Activated CD8-positive, alpha-beta memory T cell treated with anti-CD3 and anti-CD28 coated beads for 1 hour (primary cell): ENCODE measurements around the gene PCNX1.
A peak's percentile ranks its signal among the peaks of the same experiment; 100 is the strongest.

Source experiments
- DNase-seq, 2 donors: peaks; one replicate each; pipeline ENCODE4 v3.0.0-alpha.2; 2020; ENCODE audit warnings: low read depth in 1 of 2; ENCODE audit errors: extremely low read depth in 1 of 2

PCNX1 gene

DNA sequence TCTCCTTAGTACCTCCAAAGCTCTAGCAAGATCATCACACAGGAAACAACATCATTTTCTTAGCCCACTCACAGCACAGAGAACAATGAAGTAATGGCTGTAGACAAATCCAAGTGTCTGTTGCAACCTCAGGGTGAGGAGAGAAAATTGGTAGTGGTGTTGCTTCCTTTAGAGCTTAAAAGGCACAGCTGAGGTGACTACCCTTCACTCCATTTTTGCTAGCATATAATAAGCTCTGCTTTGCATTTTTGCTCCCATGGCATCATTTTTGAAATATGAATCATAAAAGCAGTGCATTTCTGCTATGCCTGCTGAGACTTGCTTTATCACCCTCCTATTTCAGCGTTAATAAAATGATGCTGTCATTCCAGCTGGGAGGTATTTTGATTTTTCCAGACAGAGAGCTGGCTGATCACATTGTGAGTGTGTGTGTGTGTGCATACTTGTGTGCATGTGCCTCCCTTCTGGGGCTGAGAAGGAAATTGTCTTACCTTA lies 18.5 kb upstream of the PCNX1 start:
- DNase-seq: no peak

GRCh38 chr14:70889555-70889954 lies 17.7 kb upstream of the PCNX1 start:
- no peak for DNase-seq

GRCh38 chr14:70890826-70891659 lies 16.2 kb upstream of the PCNX1 start:
- DNase-seq: no peak

GRCh38 chr14:70891737-70892136 lies 15.5 kb upstream of the PCNX1 start:
- no peak for DNase-seq

DNA sequence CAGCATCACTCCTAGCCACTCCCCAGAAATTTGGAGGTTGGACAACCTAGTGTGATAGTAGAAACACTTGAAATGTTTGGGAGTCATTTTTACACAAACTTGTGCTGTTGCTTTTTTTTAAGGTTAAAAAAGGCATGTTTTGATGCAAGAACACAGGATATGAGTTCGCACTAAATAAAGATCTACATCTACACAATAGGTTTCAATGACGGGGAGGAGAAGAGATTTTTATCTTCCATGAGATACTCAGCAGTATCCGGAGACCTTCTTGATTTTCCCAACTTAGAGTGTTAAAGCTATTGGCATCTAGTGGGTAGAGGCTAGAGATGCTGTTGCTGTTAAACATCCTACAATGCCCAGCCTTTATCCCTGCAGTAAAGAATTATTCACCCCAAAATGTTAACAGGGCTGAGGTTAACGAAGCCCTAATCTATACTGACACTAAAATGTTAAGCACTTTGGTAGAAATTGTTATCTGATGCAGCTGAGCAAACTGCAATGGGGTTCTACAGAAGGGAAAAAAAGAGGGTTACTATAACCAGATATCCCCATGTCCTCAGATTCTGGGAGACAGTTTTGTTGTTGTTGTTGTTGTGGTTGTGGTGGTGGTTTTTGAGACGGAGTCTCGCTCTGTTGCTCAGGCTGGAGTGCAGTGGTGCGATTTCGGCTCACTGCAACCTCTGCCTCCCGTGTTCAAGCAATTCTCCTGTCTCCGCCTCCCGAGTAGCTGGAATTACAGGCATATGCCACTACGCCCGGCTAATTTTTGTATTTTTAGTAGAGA lies 14.0 kb upstream of the PCNX1 start:
- no peak for DNase-seq

DNA sequence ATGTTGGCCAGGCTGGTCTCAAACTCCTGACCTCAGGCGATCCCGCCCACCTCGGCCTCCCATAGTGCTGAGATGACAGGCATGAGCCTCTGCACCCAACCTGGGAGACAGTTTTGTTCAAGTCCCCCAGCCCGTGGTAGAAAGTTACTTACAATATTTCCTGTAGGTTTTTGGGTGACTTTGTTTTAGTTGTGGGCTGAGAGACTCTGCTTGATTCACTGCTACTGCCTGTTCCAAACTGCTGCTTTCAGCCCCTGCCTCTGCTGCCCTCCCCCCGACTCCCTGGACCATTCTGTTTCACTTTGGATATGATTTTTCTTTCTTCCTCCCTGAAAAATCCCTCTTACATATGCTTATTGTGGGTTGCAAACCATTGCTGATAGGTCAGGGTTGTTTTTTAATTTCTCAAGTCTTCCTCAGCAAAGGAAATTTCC lies 13.4 kb upstream of the PCNX1 start:
- DNase-seq: no peak

DNA sequence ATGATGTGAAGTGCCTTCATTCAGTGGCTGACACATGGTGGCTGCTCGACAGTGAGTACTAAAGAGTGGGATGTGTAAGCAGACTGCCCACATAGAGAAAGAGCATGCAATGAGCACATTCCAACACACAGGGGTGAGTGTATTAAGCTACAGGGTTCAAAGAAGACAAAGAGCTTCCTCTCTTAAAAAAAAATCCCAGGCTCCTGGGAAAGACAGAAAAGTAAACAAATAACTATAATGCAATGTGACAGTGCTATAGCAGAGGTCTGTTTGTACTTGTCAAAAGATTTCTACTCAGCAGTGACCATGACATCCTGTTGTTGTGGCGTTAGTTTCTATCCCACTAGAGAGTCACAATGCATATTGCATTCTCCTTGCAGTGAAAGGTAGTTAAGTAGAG lies 12.4 kb upstream of the PCNX1 start:
- DNase-seq: no peak

GRCh38 chr14:70896317-70896716 lies 10.9 kb upstream of the PCNX1 start:
- DNase-seq: no peak

DNA sequence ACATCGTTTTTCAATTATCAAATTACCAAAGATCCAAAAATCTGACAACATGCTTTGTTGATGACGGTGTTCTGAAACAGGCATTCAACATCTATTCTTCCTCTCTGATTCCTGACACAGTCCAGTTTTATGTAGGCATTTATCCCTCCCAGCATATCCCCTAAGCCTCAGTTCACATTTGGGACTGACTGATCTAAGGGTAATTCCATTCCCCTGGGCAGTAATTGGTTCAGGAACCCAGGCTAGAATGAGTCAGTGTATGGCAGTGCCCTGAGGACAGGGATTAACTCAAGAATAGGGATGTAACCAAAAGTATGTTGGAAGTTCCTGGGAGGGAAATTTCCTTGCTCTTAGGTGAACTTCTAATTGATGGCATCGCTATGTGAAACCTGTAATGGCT lies 10.3 kb upstream of the PCNX1 start:
- no peak for DNase-seq

- no peak for DNase-seq
These were observed 9.8 kb upstream of the PCNX1 start for GRCh38 chr14:70897464-70897863.

DNA sequence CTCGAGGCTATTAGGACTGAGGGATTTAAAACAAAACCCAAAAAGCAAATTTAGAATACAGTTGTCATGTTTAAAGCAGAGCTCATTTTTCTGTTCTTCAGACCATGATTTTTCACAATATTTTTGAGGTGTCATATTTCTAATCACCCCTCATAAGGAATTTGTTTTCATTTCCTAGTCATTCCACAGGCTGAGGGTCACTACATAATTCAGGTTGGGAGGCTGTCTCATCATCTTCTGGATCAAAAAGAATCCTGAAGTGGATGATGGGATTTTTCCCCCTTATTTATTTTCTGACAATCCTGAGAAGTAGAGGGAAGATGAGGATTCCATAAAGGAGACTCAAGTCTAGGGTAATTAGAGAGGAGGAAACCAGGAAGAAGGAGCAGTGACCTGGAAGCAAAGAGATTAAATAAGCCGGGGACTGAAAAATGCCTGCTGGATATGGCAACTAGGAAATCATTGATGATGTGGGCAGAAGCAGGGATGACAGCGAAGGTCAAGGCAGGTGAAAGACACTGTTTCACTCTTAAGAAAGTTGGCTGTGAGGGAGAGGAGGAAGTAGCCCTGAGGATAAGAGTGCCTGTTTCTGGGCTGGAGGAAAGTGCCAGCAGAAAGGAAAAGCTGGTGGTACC lies 9.0 kb upstream of the PCNX1 start:
- DNase-seq: no peak

DNA sequence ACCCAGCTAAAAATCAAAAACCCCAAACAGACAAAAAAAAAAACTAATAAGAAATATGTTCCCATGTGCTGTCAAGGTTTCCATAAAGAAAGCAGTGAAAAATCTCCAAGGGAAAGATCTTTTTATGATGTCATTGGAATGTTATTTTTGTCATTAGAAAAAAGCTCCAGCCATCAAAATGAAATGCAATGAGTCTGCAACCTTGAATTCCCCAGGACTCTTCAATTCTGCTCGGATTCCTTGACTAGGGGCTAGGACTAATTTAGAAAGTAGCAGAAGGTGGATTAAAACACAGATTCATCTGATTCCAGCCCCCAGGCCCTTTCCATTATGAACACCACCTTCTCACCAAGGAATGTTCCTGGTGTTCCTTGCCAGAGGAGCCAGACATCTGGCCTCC lies 6.0 kb upstream of the PCNX1 start:
- DNase-seq: no peak

GRCh38 chr14:70902184-70902583 lies 5.1 kb upstream of the PCNX1 start:
- DNase-seq: no peak

DNA sequence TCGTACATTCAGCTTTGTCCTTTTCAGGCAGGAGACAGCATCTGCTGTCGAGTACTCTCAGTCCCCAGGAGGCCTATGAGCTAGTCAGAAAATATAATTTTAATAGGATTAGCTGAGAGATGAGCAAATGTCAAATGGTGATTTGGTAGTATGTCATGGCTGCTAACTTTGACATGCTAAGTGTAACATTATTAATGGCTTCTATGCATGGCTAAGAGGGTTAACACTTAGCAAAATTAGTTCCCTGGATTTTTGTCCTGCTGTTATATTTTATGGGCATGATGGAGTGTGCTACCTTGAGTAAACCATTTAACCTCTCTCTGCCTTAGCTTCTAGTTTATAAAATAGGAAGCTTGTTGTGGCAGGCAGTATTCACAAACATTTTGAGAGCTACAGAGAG lies 2.9 kb upstream of the PCNX1 start:
- no peak for DNase-seq

DNA sequence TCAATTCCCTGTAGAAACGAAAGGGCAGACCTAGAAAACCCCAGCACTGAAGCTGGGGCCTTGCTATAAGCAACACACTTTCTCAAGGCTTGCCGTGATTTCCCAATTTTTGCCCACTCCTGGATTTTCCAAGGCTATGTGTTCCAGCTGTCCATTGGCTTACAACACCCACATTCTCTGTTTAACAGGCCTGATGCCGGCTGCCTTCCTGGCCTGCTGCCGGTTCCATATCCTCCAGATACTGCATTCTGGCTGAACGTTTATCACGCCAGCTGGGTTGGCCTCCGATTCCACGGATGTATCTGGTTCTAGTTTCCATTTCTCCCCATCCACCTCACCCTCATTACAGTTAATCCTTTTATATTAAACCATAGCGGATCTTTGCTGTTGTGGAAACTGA lies 2.0 kb upstream of the PCNX1 start:
- DNase-seq: no peak

- DNase-seq: no peak
These were observed 475 bp upstream of the PCNX1 start for GRCh38 chr14:70906793-70907175.

GRCh38 chr14:70907996-70908934 lies 1.0 kb downstream of the PCNX1 start:
- DNase-seq: peak in 1 of 2 donors; percentile 47

DNA sequence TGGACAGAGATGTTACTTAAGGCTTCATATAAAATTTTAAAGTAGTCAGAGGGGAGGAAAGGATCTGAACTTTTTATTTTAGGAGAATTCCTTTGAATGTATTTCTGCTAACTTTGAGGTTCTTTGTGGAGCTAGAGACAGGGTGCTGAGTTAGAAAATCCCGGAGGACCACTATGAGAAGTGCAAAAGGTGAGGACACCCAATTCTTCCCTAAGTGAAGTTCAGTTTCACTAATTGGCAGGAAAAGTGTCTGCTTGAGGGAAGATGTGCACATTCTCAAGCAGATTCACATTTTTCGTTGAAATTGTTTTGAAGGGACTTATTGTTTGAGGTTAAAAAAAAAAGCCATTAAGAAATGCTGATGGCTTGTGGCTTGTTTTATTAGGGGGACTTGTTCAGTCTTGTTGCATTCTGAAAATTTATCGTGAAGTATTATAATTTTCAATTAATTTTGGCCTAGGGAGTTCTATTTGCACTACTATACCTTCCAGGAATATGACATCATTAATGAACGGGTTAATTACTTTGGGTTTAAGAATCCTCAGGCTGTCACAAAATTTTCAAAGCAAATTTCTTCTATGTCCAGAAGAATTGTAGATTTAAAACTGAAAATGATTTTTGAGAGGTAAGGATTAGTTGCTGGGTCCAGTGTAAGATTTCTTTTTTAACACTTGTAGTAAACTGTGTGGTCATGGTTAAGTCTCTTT lies 1.8 kb downstream of the PCNX1 start:
- no peak for DNase-seq

DNA sequence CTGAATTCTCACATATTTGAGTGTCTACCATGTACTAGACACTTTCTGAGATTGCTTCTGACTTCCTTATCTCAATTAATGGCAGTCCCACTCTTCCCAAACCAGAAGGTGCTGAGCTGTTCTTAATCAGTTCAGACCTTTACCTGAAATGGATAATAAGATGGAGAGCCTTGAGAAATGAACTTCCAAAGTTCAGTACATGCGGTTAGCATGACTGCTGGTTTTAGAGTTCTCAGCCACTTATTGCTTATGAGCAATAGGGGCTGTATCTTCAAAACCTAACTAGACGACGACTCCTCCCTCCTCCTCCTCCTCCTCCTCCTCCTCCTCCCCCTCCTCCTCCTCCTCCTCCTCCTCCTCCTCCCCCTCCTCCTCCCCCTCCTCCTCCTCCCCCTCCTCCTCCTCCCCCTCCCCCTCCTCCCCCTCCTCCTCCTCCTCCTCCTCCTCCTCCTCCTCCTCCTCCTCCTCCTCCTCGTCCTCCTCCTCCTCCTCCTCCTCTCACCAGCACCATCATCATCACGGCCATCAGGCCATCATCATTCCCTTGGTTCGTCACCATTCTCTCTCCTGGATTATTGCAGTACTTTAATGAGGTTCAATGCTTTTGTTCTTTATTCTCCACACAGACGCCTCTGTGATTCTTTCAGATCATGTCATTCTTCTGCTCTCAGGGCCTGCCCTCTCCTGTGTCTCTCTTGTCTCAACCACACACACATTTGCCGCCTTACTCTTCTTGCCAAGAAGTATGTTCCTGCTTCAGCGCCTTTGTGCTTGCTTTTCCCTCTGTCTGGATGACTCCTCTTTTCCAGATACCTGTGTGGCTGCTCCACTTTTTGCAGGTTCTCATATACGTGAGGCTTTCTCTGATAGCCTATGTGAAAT lies 2.7 kb downstream of the PCNX1 start:
- no peak for DNase-seq
